Right ventricle myocardium superior (tissue), 1 donor: ENCODE results near the gene SLC34A3. TPM values are rescaled to one million over a fixed set of nuclear protein-coding genes. Genes with fewer than 3 reads are reported as not detected.
"Not testable (repeated sequence)": the region's sequence is repeated elsewhere in the genome, so short reads cannot be mapped to it uniquely, and the experiment has no call there.

Source experiments
- ATAC-seq: fragments of 200-7000 bp; cut with Tn5 transposase; one replicate; pipeline ENCODE4 v1.9.1; 2020; ENCODE audit warnings: mild to moderate bottlenecking; ENCODE audit not compliant: poor library complexity
- DNase-seq: peaks from one replicate; pipeline ENCODE4 v3.0.0-alpha.2; 2020
- intact Hi-C: fragments of 100-400 bp; cut with DNase I; formaldehyde crosslinking; loops from one replicate; pipeline ENCODE4 v1.11.2; 2022
- total RNA-seq: library from RNA; stranded (reverse); fragmentation: NEBNext Ultra II Directional; extraction: Animal tissue kit (Norgen Biotek cat#: 25700); gene quantifications from one replicate; pipeline ENCODE4 v1.2.1, GENCODE V29; 2021
- donor health status: DM: no; HTN: yes; CAD: no; lungs with severe emphysema.

Gene SLC34A3
- total RNA-seq, 1 donor from 2014 or later = not detected

DNA sequence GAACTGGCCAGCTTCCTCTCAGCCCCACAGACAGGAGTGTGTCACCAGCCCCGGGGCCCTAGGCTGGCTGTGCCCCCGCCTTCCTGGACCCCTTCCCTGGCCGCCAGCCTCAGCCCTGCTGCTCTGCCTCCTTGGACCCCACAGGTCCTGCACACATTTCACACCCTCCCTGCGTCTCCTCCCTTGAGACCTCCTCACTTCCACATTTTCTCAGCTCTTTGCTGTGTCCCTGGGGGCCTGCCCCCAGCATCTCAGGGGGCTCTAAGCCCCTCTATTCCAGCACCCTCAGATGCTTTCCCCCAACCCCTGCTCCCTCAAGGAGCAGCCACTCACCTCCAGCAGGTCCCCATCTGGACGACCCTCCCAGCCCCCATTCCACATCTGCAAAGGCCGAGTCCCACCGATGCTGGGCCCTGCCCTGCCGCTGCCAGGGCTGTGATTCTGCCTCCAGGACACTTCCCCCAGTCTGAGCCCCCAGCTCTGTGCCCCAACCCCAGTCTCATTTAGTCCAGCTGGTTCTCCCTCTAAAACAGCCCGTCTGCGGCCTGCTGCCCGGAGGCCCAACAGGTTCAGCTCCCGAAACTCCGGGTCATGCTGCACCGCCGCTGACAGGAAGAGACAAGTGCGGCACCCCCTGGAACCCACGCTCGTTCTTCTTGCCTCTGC lies 4.2 kb downstream of the SLC34A3 start:
- intact Hi-C loops = no loop called here
- no peak for DNase-seq
- ATAC-seq = no peak

DNA sequence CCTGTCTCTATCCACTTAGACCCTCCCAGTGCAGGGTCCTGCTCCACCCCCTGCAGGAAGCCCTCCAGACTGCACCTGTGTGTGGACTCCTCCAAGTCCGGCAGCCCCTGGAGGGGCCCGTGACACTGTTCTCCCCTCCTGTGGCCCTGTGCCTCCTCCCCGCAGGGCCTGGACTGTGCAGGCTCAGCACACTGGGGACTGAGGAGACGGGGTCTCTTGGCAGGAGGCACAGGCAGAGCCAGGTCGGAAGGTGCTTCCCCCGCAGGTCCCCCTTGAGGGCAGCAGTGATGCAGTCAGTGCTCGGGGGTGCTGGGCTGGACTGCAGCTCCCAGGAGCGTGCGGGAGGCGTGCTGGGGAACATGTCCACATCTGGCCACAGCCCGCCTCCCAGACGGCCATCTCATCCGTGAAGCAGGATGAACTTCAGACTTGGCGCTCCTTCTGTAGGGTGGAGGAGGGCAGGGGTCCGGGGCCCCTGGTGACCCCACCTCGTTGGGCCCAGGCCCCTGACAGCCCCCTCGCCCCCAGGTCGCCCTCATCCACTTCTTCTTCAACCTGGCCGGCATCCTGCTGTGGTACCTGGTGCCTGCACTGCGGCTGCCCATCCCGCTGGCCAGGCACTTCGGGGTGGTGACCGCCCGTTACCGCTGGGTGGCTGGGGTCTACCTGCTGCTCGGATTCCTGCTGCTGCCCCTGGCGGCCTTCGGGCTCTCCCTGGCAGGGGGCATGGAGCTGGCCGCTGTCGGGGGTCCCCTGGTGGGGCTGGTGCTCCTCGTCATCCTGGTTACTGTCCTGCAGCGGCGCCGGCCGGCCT lies 4.9 kb downstream of the SLC34A3 start:
- DNase-seq (no peak), ATAC-seq (no peak)
- intact Hi-C loops = no loop called here

DNA sequence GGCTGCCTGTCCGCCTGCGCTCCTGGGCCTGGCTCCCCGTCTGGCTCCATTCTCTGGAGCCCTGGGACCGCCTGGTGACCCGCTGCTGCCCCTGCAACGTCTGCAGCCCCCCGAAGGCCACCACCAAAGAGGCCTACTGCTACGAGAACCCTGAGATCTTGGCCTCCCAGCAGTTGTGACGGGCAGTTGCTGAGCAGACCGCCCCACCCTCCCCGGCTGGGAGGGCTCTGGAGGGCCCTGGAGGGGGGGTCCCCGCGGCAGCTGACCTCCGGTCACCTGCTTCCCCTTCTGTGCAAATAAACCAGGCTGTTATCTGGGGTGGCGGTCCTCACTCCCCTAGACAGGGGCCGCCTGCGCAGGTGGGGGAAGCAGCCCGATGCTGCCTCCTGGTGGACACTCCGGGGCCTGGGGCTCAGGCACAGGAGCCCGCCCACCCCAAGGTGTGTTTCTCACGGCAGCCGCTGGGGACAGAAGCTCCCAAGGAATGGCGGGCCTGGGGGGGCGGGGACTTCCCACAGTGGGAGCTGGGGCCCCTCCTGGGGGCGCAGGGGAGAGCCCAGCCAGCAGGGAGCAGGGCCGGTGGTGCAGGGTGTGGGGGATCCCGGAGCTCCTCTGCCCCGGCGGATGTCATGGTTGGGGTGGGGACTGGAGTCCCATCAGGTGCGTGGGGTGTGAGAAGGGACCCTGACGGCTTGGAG lies 5.7 kb downstream of the SLC34A3 start:
- intact Hi-C loops = no loop called here

DNA sequence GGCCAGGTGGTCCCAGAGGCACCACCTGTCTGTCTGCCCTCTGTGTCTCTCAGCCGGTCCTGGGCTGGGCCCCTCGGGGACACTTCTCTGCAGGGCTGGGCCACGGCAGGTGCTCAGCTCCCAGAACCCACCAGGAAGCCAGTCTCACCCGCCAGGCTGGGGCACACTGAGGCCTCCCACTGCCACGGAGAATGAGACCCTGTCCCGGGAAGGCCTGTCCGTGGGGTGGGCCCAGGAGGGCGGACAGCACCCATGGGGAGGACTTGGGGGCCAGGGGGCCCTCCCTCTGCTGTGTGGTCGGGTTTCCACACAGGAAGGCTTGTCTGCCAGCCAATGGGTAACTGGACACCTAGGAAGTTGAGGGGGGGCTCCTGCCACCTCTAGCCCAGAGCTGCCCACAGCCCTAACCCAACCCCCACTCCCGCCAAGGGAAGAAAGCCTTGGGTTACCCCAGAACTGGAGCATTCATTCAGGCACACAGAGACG lies 6.3 kb downstream of the SLC34A3 start:
- intact Hi-C loops = no loop called here
- DNase-seq (no peak), ATAC-seq (no peak)

More for the DNA sequence above, 5.7 kb downstream of the SLC34A3 start:
- DNase-seq (peak; percentile 92), ATAC-seq (peak; percentile 52)

DNA sequence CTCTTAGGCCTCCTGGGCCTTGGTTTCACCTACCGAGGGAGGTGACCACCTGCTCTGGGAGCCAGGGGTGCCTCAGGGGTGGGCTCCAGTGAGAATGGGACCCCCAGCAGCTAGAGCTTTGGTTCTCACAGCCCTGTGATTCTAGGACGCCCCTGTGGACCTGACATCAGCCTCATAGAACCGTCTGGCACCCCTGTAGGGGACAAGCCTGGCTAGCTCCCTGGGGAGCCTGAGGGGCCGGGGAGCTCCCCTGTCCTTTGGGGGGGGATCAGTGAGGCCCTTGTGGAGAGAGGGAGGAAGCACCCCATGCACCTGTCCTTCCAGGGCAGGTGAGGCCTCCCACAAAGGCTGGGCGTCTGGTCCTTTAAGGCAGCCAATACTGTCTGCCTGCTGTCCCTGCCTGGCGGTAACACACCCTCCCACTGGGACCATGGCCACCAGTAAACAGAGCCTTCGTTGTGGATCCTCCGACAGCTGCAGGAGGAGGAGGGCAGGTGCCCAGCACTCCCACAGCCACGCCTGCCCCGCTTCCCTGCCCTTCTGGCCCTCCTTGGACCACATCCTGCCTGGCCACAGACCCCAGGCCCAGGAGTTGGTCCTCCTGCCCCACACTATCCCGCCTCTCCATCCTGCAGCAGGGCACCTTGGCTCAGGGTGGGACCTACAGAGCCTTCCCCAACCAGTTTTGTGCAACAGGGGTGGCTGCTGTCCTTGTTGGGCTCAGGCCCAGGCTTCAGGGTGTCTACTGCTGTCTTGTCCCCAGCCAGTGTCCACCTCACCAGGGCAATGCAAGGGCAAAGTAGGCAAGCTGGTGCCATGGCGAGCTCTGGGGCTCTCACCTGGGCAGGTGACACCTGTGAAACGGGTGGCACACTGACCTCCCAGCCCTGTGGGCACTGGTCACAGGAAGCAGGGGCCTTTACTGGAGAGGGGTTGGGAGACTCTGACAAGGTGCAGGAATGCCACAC lies 7.3 kb downstream of the SLC34A3 start:
- ATAC-seq (no peak), DNase-seq (no peak)
- intact Hi-C loops = no loop called here

DNA sequence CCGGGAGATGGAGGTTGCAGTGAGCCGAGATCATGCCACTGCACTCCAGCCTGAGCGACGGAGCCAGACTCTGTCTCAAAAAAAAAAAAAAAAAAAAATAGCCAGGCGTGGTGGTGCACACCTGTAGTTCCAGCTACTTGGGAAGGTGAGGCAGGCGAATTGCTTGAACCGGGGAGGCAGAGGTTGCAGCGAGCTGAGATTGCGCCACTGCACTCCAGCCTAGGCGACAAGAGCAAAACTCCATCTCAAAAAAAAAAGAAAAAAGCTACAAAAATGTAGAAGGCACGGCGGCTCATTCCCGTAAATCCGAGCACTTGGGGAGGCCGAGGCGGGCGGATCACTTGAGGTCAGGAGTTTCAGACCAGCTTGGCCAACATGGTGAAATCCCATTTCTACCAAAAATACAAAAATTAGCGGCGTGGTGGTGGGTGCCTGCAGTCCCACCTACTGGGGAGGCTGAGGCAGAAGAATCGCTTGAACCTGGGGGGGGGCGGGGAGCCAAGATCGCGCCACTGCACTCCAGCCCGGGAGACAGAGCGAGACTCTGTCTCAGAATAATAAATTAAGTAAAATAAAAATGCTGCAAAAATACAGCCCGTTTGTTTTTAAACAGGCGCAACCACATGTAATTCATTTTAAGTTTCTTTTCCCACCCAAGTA lies 9.0 kb downstream of the SLC34A3 start:
- intact Hi-C loops, DNase-seq, ATAC-seq: not testable (repeated sequence)

DNA sequence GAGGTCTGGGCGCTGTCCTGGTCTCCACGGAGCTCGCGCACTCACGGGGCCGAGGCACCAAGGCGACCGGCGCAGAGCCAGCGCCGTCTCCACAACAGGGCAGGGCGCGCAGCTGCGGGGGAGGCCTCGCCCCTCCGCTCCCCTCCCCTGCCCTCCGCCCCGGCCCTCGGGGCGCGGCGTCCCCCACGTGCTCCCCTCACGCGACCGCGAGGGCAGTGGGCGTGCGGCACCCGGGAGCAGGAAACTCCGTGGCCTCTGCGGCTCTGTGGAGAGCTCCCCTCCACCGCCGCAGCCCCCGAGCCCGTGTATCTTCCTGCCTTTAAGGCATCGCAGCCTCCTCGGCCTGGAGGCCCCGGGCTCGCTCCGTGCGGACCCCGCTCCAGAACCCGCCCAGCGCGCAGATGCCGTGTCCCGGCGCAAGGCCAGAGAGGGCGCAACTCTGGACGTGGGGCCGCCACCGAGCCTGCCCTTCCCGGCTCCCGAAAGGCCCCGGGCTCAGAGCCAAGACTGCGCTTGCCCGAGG lies 9.7 kb downstream of the SLC34A3 start:
- peak; percentile 67 for ATAC-seq
- peak; percentile 90 for DNase-seq
- intact Hi-C loops = no loop called here

DNA sequence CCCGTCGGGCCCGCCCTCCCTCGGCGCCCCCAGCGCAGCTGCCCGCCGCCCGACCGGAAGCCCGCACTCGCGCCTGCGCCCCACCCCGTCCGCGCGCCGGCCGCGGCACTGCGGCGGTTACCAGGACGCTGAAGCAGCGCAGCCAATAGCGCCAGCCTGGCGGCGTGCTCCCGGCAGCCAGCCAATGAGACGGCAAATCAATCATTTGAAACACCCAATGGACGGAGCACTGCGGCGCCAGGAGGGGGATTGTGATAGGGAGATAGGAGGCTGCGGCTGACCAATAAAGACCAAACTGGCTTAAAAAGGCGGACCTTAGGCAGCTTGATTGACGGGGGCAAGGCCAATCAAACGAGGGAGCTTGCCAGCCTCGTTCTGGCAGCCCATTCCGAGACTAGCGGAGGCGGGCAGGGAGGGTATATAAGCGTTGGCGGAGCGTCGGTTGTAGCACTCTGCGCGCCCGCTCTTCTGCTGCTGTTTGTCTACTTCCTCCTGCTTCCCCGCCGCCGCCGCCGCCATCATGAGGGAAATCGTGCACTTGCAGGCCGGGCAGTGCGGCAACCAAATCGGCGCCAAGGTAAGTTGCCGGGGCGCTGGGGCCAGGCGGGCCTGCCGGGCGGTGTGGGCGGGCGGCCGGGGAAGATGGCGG lies 10.3 kb downstream of the SLC34A3 start, which contains the start of gene TUBB4B:
TUBB4B (plus strand) TSS at position 447 of the 649 bp plus-strand sequence; CDS start at position 521, 74 bp downstream.
- DNase-seq (peak; percentile 100), ATAC-seq (peak; percentile 87)
- intact Hi-C loops = no loop called here

DNA sequence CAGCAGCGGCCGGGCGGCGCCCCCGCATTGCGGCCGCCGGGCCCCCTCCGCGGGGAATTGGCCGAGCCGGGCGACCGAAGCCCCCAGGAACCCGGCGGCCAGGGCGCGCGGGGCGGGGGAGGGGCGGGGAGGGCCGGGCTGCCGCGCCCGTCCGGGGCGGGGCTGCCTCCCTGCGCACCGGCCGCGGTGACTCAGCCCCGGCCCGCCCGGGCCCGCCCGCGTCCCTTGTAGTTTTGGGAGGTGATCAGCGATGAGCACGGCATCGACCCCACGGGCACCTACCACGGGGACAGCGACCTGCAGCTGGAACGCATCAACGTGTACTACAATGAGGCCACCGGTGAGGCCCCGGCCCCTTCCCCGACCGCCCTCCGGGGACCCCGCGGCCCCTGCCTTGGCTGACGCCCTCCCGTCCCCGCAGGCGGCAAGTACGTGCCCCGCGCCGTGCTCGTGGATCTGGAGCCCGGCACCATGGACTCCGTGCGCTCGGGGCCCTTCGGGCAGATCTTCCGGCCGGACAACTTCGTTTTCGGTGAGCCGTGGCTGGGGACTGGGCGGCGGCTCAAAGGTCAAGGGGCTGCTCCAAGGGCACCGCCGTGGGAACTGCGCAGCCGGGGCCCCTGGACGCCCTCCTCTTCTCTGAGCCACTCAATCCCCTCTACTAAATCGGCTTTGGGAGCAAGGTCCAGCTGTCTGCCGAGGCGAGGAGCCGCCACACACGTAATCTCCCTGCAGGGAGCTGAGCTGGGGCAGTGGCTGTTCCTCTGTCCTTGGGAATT lies 11.0 kb downstream of the SLC34A3 start:
- DNase-seq (peak; percentile 79), ATAC-seq (no peak)
- intact Hi-C loops = no loop called here

DNA sequence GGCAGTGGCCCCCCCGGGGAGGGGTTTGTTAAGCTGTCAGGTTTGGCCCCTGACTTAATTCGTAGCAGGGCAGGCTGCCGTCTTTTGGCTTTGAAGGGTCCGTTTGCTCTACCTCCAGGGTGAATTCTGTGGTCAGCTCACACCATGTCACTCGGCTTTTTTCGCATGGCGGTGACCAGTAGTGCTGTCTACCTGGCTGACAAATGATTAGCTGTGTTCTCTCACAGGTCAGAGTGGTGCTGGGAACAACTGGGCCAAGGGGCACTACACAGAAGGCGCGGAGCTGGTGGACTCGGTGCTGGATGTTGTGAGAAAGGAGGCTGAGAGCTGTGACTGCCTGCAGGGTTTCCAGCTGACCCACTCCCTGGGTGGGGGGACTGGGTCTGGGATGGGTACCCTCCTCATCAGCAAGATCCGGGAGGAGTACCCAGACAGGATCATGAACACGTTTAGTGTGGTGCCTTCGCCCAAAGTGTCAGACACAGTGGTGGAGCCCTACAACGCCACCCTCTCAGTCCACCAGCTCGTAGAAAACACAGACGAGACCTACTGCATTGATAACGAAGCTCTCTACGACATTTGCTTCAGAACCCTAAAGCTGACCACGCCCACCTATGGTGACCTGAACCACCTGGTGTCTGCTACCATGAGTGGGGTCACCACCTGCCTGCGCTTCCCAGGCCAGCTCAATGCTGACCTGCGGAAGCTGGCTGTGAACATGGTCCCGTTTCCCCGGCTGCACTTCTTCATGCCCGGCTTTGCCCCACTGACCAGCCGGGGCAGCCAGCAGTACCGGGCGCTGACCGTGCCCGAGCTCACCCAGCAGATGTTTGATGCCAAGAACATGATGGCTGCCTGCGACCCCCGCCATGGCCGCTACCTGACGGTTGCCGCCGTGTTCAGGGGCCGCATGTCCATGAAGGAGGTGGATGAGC lies 11.8 kb downstream of the SLC34A3 start:
- no peak for ATAC-seq
- DNase-seq = no peak
- intact Hi-C loops = no loop called here

DNA sequence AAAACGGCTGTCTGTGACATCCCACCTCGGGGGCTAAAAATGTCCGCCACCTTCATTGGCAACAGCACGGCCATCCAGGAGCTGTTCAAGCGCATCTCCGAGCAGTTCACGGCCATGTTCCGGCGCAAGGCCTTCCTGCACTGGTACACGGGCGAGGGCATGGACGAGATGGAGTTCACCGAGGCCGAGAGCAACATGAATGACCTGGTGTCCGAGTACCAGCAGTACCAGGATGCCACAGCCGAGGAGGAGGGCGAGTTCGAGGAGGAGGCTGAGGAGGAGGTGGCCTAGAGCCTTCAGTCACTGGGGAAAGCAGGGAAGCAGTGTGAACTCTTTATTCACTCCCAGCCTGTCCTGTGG lies 12.5 kb downstream of the SLC34A3 start:
- intact Hi-C loops = not testable (repeated sequence)

DNA sequence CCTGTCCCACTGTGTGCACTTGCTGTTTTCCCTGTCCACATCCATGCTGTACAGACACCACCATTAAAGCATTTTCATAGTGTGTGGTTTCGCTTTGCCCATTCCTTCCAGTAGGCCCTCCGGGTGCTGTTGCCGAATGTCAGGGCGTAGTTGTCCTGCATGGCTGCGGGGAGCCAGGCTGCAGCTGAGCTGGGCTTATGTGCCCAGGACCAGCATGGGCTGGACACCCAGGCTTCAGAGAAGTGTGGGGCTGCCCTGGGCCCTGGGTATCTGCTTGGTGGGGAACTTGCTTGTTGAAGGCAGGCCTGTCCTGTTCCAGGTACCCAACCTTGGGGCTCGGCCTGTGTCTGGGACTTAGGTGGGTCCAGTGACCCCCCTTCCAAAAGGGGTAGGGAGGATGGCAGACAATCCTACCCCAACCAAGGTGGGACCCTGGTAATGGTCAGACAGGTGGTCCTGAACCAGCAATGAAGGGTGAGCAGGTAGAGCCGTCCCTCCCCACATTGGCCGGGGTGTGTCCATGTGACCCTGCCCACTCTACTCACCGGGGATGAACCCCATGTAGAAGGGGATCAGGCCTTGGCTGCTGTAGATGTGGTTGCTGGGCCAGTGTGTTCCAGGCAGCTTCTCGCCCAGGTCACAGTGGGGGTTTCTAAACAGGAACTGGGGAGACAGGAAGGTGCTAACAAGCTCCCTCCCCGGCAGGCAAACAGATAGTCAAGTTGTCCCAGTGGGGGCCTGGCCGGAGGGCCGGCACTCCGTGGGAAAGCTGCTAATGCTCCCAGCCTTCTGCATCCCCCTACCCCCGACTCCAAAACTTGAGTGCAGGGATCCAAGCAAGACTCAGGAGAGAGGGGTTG lies 13.2 kb downstream of the SLC34A3 start:
- intact Hi-C loops = no loop called here
- no peak for DNase-seq
- ATAC-seq = no peak

More for the DNA sequence above, 12.5 kb downstream of the SLC34A3 start:
- not testable (repeated sequence) for ATAC-seq, DNase-seq

DNA sequence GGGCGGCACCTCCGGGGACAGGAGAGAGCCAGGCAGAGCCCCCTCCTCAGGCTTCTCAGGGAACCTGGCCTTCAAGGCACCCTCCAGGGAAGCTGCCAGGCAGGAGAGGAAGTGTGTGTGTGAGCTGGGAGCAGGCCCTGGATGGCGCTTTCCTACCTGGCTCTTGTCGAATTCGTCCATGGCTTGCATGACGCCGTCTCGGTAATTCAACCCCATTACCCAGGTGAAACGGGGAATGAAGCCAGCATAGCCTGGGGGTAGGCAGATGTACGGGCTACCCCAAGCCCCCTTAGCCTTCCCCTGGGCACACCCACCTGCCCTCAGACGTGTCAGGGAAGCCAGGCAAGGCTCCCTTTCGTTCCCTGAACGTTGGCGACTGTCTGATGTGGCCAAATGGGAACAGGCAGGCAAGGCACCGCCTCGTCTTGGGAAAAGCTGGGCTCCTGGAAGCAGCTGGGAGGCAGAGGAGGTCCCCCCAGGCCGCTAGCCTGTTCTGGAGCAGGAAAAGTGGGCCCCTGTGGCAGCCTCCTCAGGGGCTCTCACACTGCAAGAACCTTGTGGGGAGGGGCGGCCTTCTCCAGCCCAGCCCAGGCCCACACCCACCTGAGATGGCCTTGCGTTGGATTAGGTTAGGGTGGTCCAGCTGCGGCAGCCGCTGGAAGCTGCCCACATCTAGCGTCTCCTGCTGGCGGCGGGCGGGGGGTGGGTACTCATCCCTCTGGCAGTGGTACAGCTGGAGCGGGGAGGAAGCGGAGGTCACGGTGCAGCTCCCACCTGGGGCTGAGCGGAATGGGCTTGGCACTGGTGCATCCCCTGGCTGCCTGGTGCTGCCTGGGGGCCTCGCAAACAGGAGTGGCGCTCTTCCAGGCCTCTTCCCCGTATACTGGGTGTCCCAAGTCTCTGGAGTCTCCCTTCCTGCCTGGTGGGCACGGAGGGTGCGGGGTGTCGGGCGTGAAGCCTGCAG lies 14.1 kb downstream of the SLC34A3 start:
- DNase-seq (no peak), ATAC-seq (no peak)
- intact Hi-C loops = no loop called here
